Right atrium auricular region (tissue), 2 donors: ENCODE measurements around the gene TEKT2. TPM values are rescaled to one million over a fixed set of nuclear protein-coding genes. Genes with fewer than 3 reads are reported as not detected.

Experiments
- DNase-seq: peaks from one replicate; pipeline ENCODE4 v3.0.0-alpha.2; 2019; ENCODE audit warnings: low spot score
- H3K27ac ChIP-seq, 2 donors: fragments of 200-600 bp; sonication (generic); 1 replicate in 1 of 2; 2 replicates in 1 of 2; pipeline ENCODE4 v1.5.1; 2016 to 2019
- H3K27me3 ChIP-seq, 2 donors: fragments of 200-600 bp; sonication (generic); one replicate each; pipeline versions ENCODE4 v1.5.1 to v1.6.0; 2017 to 2019
- H3K36me3 ChIP-seq: fragments of 200-600 bp; sonication (generic); one replicate; pipeline ENCODE4 v1.5.1; 2016
- H3K4me1 ChIP-seq, 2 donors: fragments of 200-600 bp; sonication (generic); one replicate each; pipeline versions ENCODE4 v1.5.1 to v1.6.0; 2017 to 2019
- H3K4me3 ChIP-seq, 2 donors: fragments of 200-600 bp; sonication (generic); 1 replicate in 1 of 2; 2 replicates in 1 of 2; pipeline ENCODE4 v1.5.1; 2017 to 2019; ENCODE audit warnings: mild to moderate bottlenecking in 1 of 2, moderate library complexity in 1 of 2
- H3K9me3 ChIP-seq, 2 donors: fragments of 200-600 bp; sonication (generic); one replicate each; pipeline ENCODE4 v1.5.1; 2019
- total RNA-seq, 2 donors: library from RNA; depleted of rRNA; stranded (reverse); fragments of >200 nt; gene quantifications; one replicate each; pipeline ENCODE4 v1.1.0, GENCODE V29; 2016
- TF ChIP-seq, protein P1 (sequence below), 2 donors: fragments of 200-600 bp; sonication (generic); IDR thresholded peaks; one replicate each; pipeline ENCODE4 v1.5.1; 2019; ENCODE audit warnings: antibody characterized with exemption in 2 of 2

Gene TEKT2, protein sequence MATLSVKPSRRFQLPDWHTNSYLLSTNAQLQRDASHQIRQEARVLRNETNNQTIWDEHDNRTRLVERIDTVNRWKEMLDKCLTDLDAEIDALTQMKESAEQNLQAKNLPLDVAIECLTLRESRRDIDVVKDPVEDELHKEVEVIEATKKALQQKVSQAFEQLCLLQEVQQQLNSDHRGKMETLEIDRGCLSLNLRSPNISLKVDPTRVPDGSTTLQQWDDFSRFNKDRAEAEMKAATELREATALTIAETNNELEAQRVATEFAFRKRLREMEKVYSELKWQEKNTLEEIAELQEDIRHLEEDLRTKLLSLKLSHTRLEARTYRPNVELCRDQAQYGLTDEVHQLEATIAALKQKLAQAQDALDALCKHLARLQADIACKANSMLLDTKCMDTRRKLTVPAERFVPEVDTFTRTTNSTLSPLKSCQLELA
- under 1 TPM in 1 of 2 donors, not detected in 1; 0.41 TPM for total RNA-seq

DNA sequence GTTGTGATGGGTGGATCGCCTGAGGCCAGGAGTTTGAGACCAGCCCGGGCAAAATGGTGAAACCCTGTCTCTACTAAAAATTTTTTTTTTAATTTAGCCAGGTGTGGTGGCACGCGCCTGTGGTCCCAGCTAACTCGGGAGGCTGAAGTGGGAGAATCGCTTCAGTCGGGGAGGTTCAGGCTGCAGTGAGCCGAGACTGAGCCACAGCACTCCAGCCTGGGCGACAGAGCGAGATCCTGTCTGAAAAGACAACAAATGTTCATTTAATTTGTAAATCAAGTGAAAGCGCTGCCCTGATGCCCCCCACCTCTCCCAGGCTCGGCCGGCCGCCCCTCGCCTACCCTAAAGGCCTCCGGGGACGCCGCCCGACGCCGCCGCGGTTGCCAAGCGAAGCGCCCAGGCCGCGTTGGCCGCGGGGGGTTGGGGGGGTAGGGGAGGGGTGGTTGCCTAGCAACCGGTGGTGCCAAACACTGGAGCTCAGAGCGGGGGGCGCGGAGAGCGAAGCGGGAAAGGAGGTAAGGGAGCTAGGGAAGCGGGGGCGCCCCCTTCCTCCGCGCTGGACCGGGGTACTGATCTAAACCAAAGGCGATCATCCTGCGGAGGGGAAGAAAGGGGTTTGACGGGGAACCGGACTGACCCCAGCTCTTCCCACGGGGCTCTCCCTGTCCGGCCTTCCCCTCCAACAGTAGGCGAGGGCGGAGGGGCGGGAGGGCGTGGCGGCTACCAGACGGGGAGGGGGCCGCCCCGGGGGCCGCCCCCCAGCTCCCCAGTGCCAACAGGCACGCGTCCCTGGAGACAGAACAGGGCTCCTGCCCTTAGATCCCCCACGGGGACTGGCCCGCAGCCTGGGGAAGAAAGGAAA is at the start of gene TEKT2:
TSS of gene TEKT2 (plus strand) at position 460 of the 862 bp plus-strand sequence. CDS start 828 bp downstream, outside the sequence.
- peaks cover 0 to 22% of the 10 kb centered on the region in 2 donors for H3K4me1 ChIP-seq
- no peaks in the 10 kb centered on the region for H3K36me3 ChIP-seq
- H3K27ac ChIP-seq = no peak within 1 kb of the TSS
- TF ChIP-seq, protein P1, sequence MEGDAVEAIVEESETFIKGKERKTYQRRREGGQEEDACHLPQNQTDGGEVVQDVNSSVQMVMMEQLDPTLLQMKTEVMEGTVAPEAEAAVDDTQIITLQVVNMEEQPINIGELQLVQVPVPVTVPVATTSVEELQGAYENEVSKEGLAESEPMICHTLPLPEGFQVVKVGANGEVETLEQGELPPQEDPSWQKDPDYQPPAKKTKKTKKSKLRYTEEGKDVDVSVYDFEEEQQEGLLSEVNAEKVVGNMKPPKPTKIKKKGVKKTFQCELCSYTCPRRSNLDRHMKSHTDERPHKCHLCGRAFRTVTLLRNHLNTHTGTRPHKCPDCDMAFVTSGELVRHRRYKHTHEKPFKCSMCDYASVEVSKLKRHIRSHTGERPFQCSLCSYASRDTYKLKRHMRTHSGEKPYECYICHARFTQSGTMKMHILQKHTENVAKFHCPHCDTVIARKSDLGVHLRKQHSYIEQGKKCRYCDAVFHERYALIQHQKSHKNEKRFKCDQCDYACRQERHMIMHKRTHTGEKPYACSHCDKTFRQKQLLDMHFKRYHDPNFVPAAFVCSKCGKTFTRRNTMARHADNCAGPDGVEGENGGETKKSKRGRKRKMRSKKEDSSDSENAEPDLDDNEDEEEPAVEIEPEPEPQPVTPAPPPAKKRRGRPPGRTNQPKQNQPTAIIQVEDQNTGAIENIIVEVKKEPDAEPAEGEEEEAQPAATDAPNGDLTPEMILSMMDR (IDR thresholded peaks at IDR 0.05) = no peak
- no peaks in the 10 kb centered on the region for H3K9me3 ChIP-seq
- H3K27me3 ChIP-seq = no peaks in the 10 kb centered on the region
- peak; percentile 57 for DNase-seq
- H3K4me3 ChIP-seq = peak within 1 kb of the TSS; percentile 46 to 58

DNA sequence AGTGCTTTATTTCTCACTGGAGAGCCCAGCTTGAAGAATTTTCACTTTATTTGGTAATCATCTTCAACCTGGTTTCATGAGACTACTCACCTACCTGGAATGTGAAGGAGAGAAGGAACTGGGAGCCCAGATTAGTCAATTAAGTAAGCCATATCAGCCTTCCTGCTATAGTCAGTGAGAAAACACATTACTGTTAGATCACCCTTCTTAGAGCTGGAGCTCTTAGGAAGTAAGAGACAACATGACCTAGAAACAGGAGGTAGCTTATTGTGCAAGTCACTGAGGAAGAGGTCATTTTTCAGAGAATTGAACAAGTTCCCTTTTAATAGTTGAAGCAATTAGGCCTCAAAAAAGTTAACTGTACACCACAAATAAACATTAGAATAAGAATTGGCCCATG is 49.2 kb upstream of the TEKT2 start:
- no peaks in the 10 kb centered on the region for H3K27me3 ChIP-seq
- no peak for DNase-seq
- H3K4me3 ChIP-seq = no peak overlapping the region
- no peaks in the 10 kb centered on the region for H3K9me3 ChIP-seq
- H3K36me3 ChIP-seq = peaks cover 16% of the 10 kb centered on the region
- TF ChIP-seq, protein P1 (IDR thresholded peaks at IDR 0.05) = no peak
- no peak overlapping the region for H3K27ac ChIP-seq
- H3K4me1 ChIP-seq = no peaks in the 10 kb centered on the region

DNA sequence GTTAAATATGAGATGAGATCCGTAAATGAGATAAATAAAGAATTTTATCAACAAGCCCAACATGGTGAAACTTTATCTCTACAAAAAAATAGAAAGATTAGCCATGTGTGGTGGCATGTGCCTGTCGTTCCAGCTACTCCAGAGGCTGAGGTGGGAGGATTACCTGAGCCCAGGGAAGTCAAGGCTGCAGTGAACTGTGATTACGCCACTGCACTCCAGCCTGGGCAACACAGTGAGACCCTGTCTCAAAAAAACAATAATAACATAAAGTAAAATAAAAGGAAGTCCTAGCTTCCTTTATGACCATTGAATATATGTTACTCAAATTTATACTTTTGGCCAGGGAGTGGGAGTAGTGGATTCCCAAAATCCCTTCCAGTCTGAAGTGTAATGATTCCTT is 48.7 kb upstream of the TEKT2 start:
- DNase-seq = no peak
- Histone ChIP-seq H3K9me3 (no peaks in the 10 kb centered on the region), H3K36me3 (peaks cover 17% of the 10 kb centered on the region), H3K4me3 (no peak overlapping the region), H3K27ac (no peak overlapping the region), H3K27me3 (no peaks in the 10 kb centered on the region), H3K4me1 (no peaks in the 10 kb centered on the region)
- TF ChIP-seq, protein P1 (IDR thresholded peaks at IDR 0.05) = no peak

DNA sequence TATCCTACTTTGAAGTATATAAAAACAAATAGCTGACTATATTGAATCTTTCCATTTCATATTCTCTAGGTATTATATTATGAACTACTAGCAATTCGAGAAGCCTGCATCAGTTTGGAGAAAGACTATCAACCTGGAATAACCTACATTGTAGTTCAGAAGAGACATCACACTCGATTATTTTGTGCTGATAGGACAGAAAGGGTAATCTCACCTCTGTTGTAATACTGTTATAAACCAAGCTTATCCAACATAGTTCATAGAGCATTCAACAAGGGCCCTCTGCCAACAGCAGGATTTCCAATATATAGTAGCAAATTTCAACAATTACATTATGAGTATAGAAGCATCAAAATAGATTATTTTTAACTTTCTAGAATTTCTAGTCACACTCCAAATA is 43.7 kb upstream of the TEKT2 start:
- no peak for DNase-seq
- H3K27me3 ChIP-seq = no peaks in the 10 kb centered on the region
- TF ChIP-seq, protein P1 (IDR thresholded peaks at IDR 0.05) = no peak

DNA sequence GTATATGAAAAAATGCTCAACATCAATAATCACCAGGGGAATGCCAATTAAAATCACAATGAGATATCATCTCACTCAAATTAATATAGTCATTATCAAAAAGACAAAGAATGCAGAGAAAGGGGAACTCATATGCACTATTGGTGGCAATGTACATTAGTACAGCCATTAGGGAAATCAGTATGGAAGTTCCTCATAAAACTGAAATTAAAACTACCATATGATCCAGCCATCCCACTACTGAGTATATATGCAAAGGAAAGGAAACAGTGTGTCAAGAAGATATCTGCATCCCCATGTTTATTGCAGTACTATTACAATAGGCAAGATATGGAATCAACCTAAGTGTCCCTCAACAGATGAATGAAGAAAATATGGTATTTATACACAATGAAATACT is 32.1 kb upstream of the TEKT2 start:
- Histone ChIP-seq H3K4me1 (no peaks in the 10 kb centered on the region), H3K9me3 (peaks cover 0 to 4% of the 10 kb centered on the region in 2 donors), H3K36me3 (peaks cover 42% of the 10 kb centered on the region), H3K27ac (no peak overlapping the region), H3K4me3 (no peak overlapping the region), H3K27me3 (no peaks in the 10 kb centered on the region)
- TF ChIP-seq, protein P1 (IDR thresholded peaks at IDR 0.05) = no peak
- no peak for DNase-seq

More for the DNA sequence above, 43.7 kb upstream of the TEKT2 start:
- no peak overlapping the region for H3K4me3 ChIP-seq
- H3K4me1 ChIP-seq = no peaks in the 10 kb centered on the region
- H3K27ac ChIP-seq = no peak overlapping the region
- H3K36me3 ChIP-seq = peaks cover 59% of the 10 kb centered on the region
- no peaks in the 10 kb centered on the region for H3K9me3 ChIP-seq
